DMS114 treated with DMSO at 0.1 percent for 48 hours (cell line): ENCODE data around the gene CCDC57.

Source experiments
- DNase-seq: peaks from one replicate; lab custom pipeline; 2025; ENCODE audit not compliant: unreplicated experiment; lab: John Stamatoyannopoulos, UW

The CCDC57 gene

DNA sequence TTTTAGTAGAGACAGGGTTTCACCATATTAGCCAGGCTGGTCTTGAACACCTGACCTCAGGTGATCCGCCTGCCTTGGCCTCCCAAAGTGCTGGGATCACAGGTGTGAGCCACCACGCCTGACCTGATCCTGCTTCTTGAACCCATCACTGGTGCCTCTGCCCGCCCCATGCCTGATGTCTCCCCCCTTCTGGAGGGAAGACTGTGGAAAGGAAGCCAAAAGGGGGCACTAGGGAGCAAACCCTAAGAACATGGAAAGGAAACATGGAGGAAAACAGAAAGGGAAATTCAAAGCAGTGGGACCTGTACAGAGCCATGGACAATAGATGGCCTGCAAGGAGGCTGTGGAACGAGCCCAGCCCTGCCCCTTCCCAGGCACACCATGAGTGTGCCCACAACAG lies 83.5 kb downstream of the CCDC57 start:
- DNase-seq, result no peak

- no peak for DNase-seq
These were observed 84.4 kb downstream of the CCDC57 start for GRCh38 chr17:82128287-82128686.

DNA sequence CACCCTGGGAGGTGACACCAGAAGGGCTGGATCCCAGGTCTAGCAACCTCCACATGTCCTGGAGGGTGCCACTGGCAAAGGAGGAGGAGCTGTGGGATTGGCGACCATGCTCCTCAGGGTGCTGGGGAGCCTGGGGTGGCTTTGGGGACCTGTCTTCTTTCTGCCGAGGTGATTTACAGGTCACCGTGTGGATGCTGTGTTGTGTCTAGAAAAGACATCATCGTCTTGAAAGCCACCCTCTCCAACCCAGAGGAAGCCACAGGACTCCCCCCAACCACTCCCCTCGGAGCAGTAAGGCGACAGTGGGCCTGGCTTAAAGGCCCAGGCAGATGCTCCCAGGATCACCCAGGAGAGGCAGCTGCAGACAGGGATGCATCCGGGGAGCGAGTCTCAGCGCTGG lies 84.9 kb downstream of the CCDC57 start:
- DNase-seq, result no peak

DNA sequence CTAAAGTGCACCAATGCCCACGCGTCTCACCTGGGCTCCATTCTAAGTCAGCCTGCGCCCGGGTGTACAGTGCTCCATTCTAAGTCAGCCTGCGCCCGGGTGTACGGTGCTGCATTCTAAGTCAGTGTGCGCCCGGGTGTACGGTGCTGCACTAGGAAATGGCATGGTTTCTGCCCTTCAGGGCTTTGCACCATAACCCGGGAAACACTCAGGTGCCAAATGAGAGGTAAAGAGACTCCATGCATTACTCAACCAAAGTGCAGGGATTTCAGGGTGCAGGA lies 85.4 kb downstream of the CCDC57 start:
- no peak for DNase-seq

- no peak for DNase-seq
These were observed 85.9 kb downstream of the CCDC57 start for GRCh38 chr17:82126556-82127314.

DNA sequence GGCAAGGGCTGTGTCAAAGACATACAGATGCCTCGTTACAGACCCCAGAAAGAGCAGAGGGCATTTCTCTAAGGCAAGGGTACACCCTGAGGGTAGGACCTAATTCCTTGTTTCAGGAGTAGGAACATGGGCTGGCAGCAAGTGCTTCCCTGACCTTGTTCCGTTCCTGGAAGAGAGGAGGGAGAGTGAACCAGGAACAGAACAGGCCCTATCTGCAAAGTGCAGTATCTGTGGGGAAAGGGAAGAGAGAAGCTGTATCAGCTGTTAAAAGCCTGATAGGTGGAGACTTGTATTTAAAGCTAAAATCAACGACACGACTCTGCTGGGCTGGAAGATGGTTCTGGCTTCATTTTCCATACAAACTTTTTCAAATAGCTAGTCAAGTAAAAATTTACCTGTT lies 88.5 kb downstream of the CCDC57 start:
- DNase-seq, result no peak

- DNase-seq, result no peak
These were observed 90.7 kb downstream of the CCDC57 start for GRCh38 chr17:82121660-82122629.

- no peak for DNase-seq
These were observed 91.4 kb downstream of the CCDC57 start for GRCh38 chr17:82121246-82121645.

DNA sequence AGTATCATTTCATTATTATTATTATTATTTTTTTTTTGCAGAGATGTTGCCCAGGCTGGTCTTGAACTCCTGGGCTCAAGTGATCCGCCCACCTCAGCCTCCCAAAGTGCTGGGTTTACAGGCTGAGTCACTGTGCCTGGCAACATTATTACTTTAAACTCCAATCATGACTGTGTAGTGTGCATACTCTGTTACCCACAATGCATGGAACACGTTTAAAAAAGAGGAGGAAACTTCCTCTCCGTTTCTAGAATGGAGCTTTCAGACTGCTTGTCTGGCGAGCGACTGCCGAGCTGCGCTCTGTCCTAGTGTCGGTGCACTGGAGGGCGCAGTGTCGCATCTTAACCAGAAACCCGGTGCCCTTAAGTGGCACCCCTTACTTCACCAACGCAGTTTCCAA lies 92.5 kb downstream of the CCDC57 start:
- DNase-seq, result no peak

DNA sequence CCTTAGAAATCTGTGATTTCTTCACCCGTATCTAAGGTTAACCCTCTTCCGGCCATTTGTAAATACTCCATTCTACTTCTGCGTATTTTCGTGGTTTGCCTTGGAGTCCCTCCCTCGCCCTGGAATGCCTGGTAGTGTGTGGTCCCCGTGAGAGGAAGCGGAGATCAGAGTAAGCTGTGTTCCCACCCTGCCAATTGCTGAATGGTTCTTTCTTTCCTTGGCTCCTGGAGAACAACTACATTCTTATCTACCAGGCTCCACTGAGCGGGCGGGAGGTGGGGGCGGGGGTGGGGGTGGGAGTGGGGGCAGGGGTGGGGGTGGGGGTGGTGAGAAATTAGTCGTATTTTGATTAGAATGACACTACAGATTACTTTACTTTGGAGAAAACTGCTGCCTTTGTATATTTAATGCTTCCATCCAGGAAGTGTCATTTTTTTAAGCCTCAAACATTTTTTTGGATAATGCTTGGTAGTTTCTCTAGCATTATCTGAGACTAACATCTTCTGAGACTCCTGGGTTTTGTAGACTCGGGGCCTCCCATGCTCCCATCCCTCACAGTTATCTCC lies 93.7 kb downstream of the CCDC57 start:
- no peak for DNase-seq

GRCh38 chr17:82118168-82118814 lies 94.4 kb downstream of the CCDC57 start:
- no peak for DNase-seq

DNA sequence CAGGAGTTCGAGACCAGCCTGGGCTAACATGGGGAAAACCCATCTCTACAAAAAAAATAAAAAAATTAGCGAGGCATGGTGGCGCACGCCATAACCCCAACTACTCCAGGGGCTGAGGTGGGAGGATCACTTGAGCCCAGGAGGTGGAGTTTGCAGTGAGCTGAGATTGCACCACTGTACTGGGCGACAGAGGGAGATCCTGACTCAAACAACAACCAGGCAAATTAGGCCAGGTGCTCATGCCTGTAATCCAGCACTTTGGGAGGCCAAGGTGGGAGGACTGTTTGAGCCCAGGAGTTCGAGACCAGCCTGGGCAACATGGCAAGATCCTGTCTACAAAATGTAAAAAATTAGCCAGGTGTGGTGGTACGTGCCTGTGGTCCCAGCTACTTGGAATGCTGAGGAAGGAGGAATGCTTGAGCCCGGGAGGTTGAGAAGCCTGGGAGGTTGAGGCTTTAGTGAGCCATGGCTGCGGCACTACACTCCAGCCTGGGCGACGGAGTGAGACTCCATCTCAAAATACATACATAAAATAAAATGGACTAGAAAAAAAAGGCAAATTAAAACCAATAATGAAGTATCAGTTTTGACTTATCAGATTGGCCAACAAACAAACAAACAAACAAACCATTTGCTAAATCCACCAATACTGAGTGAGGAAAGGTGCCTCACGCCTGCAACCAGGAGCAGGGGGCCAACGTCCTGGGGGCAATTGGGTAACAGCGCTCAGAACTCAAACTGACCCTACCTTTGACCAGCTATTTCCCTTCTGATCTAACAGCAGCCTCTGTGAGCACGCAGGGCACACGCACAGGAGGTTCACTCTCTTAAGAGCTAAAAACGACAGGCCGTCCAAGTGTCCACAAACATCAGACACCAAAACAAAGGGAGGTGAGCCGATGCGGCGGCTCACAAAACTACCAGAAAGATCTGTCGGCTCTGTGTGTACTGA lies 95.2 kb downstream of the CCDC57 start:
- DNase-seq, result no peak

DNA sequence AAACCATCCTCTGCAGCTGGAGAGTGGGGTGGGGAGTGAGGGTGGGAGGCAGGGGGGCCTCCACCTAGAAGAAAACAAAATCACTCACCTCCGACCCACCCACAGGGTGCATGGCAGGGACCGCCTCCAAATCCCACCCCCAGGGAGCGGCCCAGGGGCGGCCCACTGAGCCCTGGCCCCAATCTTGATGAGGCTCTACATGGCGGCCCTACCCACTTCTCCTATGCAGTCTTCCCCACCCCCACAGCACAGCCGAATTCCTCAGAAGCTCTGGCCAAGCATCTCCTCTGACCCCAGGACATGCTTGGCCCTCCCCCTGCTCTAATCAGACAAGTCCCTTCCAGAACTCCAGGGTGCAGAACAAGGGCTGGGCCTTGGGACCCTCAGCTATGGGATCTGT lies 96.4 kb downstream of the CCDC57 start:
- no peak for DNase-seq

DNA sequence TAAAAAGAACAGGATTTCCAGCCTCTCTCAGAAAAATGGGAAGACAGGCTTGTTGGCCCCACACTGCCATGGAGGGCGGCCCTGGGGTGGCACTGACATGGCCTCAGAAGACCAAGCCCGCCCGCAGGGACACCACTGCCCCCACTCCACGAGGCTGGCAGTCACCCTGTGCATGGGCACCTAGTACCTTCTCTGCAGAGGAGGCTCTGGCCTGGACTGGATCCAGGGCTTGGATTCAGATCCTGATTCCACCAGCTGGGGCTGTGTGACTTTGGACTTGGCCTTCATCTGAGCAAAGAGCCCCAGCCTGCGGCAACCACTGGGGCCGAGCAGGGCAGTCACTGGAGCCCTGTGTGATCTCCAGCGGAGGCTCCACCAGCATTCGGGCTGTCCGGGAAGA lies 97.8 kb downstream of the CCDC57 start:
- DNase-seq, result no peak

GRCh38 chr17:82114447-82114846 lies 98.2 kb downstream of the CCDC57 start:
- no peak for DNase-seq

DNA sequence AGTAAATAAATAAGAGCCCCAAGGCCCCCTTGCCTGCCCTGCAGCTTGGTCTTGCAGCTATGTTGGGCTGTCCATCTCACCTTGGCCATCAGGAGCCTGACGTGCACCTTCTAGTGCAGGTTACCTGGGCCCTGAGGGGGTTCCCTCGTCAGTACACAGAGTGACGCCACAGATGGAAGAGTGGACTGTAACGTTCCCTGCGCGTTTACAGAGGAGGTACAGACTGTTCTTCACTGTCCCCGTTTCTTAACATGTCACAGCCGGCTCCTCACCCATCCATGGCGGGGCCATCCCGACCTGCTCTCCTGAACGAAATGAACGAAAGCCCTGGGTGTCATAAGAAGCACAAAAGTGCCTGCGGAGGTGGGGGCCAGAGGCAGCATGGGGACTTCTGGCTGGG lies 98.7 kb downstream of the CCDC57 start:
- DNase-seq, result no peak

GRCh38 chr17:82113422-82113821 lies 99.2 kb downstream of the CCDC57 start:
- no peak for DNase-seq

DNA sequence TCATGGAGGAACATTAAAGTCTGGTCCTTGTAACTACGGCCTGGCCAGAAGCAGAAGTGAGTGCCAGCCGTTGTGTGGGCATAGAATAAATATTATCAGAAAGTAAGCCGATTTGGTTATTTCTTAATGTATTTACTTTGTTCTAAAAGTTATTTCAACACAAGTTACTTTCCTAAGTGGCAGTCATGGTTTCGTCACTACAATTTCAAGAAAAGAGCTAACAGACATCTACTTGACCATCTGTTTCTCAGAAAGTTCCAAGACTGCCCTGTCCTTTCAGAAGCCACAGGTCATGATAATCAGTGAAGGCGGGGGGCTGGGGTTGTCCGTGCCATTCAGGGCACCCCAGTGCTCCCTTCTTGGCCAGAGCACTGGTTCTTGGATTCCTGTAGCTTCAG lies 99.7 kb downstream of the CCDC57 start:
- DNase-seq, result no peak

DNA sequence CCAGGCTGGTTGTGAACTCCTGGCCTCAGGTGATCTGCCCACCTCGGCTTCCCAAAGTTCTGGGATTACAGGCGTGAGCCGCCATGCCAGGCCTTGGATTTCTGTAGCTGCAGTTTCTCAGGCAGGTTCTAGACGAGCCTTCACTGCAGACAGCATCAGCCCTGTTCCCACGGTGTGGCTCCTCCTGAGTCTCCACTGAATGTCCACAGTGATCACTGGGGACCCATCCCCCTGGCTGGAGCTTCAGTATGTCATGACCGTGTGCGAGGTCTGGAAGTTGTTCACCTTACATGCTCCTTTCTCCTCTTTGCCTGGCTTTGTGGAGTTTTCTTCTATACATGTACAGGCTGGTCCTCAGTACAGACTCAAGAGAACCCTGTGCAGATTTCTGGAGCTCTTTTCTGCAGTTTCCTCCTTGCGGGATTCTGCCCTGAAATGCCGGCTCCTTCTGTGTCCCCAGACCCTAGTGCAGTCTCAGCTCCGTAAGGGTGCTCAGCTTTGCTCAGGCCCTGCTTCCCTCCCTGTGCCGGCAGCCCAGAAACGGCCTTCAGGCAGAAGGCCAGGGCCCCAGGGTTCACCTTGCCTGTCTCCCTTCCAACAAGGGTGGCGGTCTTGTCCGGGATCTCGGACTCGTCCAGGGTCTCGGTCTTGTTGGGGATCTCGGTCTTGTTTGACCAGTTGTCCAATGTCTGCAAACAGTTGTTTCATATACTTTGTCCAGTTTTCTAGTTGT lies 100.3 kb downstream of the CCDC57 start:
- DNase-seq, result no peak

GRCh38 chr17:82110298-82110697 lies 102.3 kb downstream of the CCDC57 start:
- DNase-seq, result no peak
